KMS-11 (cell line): ENCODE results near the gene CRHBP.

Experiments used
- H2AFZ ChIP-seq: fragments of 200-600 bp; sonication (generic); 2 replicates; pipeline ENCODE4 v1.6.1; 2016; ENCODE audit warnings: antibody characterized with exemption, mixed run types, low read depth
- H3K27ac ChIP-seq: fragments of 200-600 bp; sonication (generic); 2 replicates; pipeline ENCODE4 v1.6.1; 2016; ENCODE audit warnings: mild to moderate bottlenecking, mixed run types
- H3K27me3 ChIP-seq: fragments of 200-600 bp; sonication (generic); 2 replicates; pipeline ENCODE4 v1.6.1; 2017; ENCODE audit warnings: mild to moderate bottlenecking, low read depth, mixed run types, moderate library complexity; ENCODE audit not compliant: insufficient read depth
- H3K36me3 ChIP-seq: fragments of 200-600 bp; sonication (generic); 2 replicates; pipeline ENCODE4 v1.6.1; 2017; ENCODE audit warnings: mild to moderate bottlenecking, mixed run types; ENCODE audit not compliant: insufficient read depth
- H3K4me1 ChIP-seq: fragments of 200-600 bp; sonication (generic); 2 replicates; pipeline ENCODE4 v1.6.1; 2016; ENCODE audit warnings: mild to moderate bottlenecking, low read depth, mixed run types; ENCODE audit not compliant: poor library complexity, severe bottlenecking
- H3K4me2 ChIP-seq: fragments of 200-600 bp; sonication (generic); 2 replicates; pipeline ENCODE4 v1.7.0; 2016; ENCODE audit warnings: mild to moderate bottlenecking, mixed run types
- H3K4me3 ChIP-seq: fragments of 200-600 bp; sonication (generic); IDR thresholded peaks from 2 replicates; pipeline ENCODE4 v1.6.1; 2017; ENCODE audit warnings: low read depth, low read length, mixed read lengths; ENCODE audit not compliant: insufficient read depth
- H3K79me2 ChIP-seq: fragments of 200-600 bp; sonication (generic); 2 replicates; pipeline ENCODE4 v1.6.1; 2016; ENCODE audit warnings: low read depth, mixed run types; ENCODE audit not compliant: insufficient read depth
- H3K9ac ChIP-seq: fragments of 200-600 bp; sonication (generic); 2 replicates; pipeline ENCODE4 v1.6.1; 2016; ENCODE audit warnings: mild to moderate bottlenecking, mixed run types
- H4K20me1 ChIP-seq: fragments of 200-600 bp; sonication (generic); 2 replicates; pipeline ENCODE4 v1.6.1; 2016; ENCODE audit warnings: mild to moderate bottlenecking, mixed run types; ENCODE audit not compliant: insufficient read depth
- CTCF ChIP-seq: fragments of 200-600 bp; sonication (generic); conservative IDR thresholded peaks from 2 replicates; pipeline ENCODE4 v1.6.1; 2017; ENCODE audit warnings: low read depth, mild to moderate bottlenecking, antibody characterized with exemption, low read length, moderate library complexity, mixed read lengths

The CRHBP gene

DNA sequence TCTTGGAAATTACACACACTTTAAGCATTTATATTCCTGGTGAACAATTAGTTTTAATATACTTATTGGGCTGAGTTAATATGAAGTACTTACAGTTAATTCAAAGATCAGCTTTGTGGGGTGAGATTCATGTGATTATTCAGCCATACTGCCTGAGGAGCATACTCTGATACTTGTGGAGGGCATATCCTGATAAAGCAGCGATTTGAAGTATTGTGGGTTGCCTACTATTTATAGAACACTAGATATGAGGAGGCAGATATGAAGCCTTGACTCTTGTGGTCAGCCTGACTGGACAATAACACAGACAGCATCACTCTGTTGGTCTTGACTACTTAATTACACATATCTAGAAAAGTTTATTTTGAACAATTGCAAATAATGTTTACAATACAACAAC lies 50.4 kb downstream of the CRHBP start:
- H3K27ac ChIP-seq: no peak overlapping the region
- H3K27me3 ChIP-seq: no peaks in the 10 kb centered on the region
- no peak for TF ChIP-seq CTCF
- no peaks in the 10 kb centered on the region for H3K36me3 ChIP-seq
- no peak overlapping the region for H3K9ac ChIP-seq
- no peak overlapping the region for H3K4me3 ChIP-seq
- no peaks in the 10 kb centered on the region for H3K79me2 ChIP-seq
- H3K4me1 ChIP-seq: no peaks in the 10 kb centered on the region
- no peaks in the 10 kb centered on the region for H4K20me1 ChIP-seq
- no peak overlapping the region for H3K4me2 ChIP-seq
- no peak overlapping the region for H2AFZ ChIP-seq

DNA sequence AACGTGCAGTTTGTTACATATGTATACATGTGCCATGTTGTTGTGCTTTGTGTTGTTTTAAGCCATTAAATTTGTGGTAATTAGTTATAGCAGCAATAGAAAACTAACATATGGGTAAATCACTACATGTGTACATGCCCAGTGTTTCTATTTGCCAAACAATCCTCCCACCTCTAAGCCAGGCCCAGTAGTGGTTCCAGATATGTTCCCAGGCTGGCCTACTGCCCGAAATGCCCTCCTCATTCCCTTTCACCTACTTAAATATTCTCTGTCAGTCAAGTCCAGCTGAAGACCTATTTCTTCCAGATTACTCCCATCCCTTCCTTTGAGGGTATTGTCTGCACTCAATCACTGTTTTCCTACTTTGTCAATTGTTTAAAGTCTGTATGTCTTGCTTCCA lies 53.3 kb downstream of the CRHBP start:
- Histone ChIP-seq H3K4me3 (no peak overlapping the region), H2AFZ (no peak overlapping the region), H3K27me3 (no peaks in the 10 kb centered on the region), H3K79me2 (no peaks in the 10 kb centered on the region), H3K4me2 (no peak overlapping the region), H3K9ac (no peak overlapping the region), H4K20me1 (no peaks in the 10 kb centered on the region), H3K36me3 (no peaks in the 10 kb centered on the region), H3K4me1 (no peaks in the 10 kb centered on the region), H3K27ac (no peak overlapping the region)
- no peak for TF ChIP-seq CTCF

- H3K27ac ChIP-seq: no peak overlapping the region
- H3K27me3 ChIP-seq: no peaks in the 10 kb centered on the region
- no peak overlapping the region for H3K4me2 ChIP-seq
- no peak overlapping the region for H2AFZ ChIP-seq
- H3K36me3 ChIP-seq: no peaks in the 10 kb centered on the region
- no peaks in the 10 kb centered on the region for H3K4me1 ChIP-seq
- no peak for TF ChIP-seq CTCF
- H3K9ac ChIP-seq: no peak overlapping the region
- H4K20me1 ChIP-seq: no peaks in the 10 kb centered on the region
- H3K4me3 ChIP-seq: no peak overlapping the region
- H3K79me2 ChIP-seq: no peaks in the 10 kb centered on the region
Measured at GRCh38 chr5:77008413-77008812, 55.6 kb downstream of the CRHBP start.

GRCh38 chr5:77010243-77010642 lies 57.4 kb downstream of the CRHBP start:
- no peaks in the 10 kb centered on the region for H3K27me3 ChIP-seq

More at GRCh38 chr5:77010243-77010642, 57.4 kb downstream of the CRHBP start:
- H3K4me2 ChIP-seq: no peak overlapping the region
- H4K20me1 ChIP-seq: no peaks in the 10 kb centered on the region
- H3K27ac ChIP-seq: no peak overlapping the region
- no peak for TF ChIP-seq CTCF
- H2AFZ ChIP-seq: no peak overlapping the region
- no peaks in the 10 kb centered on the region for H3K4me1 ChIP-seq
- no peak overlapping the region for H3K9ac ChIP-seq
- H3K36me3 ChIP-seq: no peaks in the 10 kb centered on the region
- no peak overlapping the region for H3K4me3 ChIP-seq
- no peaks in the 10 kb centered on the region for H3K79me2 ChIP-seq
